GM20431 (cell line): Measurements from ENCODE around the gene METTL25B.

Experiments used
- in situ Hi-C: fragments of 300-500 bp; cut with MseI, MboI; formaldehyde crosslinking; loops from one replicate; pipeline ENCODE4 v1.15.0; 2020; ENCODE audit warnings: low sequenced_read_pairs; ENCODE audit not compliant: unreplicated experiment

The METTL25B gene

DNA sequence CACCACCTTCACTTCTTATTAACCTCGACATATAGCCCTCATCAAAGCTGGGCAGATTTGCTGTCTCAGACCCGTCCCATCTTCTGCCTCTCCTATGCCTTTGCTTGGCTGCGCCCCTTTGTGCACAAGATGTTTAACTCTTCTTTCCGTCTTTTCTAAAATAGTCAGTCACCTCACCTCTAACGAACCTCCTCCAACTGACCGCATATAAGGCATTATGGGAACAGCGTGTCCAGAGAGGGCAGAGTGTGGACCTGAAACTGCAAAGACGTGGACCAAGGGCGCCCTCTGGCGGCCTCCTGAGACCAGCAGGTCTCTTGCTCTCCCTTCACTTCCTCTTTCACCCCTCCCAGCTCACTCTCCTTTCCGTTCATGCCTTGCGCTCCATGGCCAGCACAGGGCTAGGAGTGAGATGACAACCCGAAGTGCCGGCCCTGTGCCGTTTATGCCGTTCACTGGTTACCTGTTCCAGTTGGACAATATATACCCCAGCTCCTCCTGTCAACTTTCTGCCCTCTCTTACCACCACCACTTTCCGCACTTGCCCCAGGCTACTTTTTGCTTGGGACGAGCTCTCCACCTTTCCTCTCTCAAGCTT, 2.5 kb upstream of the METTL25B start:
- in situ Hi-C loops = no loop called here

DNA sequence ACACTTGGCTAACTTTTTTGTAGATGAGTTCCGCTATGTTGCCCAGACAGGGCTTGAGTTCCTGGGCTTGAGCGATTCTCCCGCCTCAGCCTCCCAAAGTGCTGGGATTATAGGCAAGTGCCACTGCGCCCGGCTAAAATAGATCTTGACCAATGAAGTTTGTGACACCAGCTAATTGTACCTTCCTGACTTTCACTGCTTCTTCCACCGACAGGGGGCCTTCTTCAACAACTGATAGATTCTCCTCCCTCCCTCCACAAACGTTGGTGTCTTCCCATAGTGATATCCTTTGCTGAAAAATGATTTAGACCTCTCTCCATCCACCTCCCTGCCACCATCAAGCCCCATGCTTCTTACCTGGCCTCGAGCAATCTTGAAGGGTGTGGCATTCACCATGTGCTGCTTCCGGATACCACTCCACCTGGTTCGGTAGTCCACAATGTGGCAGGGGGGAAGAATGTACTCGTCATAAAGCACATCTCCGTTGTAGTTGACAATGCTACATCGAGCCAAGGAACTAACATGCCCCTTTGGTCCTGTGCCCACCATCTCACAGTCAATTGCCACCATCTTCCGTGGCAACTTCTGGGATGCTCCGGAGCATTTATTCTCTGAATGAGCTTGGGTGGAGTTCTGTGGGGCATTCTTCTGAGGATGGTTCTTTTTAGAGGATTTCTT, 1.6 kb upstream of the METTL25B start:
- in situ Hi-C loops = no loop called here

DNA sequence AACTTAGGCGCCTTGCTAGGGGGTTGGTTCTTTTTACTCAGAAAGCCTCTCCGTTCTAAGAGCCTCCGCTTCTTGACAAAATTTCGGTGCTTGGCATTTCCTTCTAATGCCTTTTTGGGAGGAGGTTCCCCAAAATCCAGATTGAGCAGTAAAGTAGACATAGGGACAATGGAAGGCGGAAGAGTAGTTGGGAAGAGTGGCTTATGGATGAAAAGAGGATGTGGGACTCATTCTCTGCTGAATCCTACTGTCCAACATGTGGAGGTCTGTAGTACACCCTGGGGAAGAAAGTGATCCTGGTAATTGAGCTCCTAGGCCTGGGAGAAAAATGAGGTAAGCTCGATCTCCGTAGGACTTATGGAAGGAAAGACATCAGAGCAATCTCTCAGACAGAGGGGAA, 777 bp upstream of the METTL25B start:
- in situ Hi-C loops = no loop called here

DNA sequence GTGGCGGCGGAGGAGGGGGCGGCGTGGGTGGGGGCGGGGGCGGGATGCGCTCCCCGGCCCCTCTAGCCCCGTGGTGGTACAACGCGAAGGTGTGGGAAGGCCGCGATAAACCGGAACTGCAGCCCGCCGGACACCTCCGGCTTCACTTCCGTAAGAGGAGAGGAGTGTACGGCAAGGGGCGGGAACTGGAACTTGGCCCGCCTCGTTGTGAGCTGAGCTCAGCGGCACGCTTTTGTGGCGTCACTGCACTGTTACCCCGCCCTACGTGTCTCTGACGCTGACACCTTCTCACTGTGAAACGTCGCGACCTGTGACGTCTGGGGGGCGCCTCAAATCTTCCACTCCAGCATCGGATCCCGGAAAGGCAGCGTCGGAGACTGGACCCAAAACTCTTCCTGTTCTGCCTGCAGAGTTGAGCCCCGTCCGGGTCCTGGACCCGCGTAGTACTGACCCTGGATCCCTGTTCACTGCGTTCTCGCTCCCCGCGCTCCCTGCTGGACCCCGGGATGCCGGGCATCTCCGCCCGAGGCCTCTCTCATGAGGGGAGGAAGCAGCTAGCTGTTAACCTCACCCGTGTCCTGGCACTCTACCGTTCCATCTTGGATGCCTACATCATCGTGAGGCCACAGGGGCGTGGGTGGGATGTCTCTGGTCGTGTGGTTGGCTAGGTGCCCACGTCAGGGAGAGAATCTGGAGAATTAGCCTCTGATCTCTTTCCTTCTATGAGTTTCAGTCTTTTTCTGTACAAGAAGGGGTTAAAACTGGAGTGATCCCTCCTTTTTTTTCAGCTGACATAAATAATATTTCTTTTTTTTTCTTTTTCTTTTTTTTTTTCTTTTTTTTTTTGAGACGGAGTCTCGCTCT, 562 bp downstream of the METTL25B start, which contains the start of gene ISG20L2:
Gene ISG20L2 (minus strand): TSS at position 168 of the 864 bp plus-strand sequence. CDS start 1,114 bp downstream, outside the sequence.
- in situ Hi-C loops = no loop called here

DNA sequence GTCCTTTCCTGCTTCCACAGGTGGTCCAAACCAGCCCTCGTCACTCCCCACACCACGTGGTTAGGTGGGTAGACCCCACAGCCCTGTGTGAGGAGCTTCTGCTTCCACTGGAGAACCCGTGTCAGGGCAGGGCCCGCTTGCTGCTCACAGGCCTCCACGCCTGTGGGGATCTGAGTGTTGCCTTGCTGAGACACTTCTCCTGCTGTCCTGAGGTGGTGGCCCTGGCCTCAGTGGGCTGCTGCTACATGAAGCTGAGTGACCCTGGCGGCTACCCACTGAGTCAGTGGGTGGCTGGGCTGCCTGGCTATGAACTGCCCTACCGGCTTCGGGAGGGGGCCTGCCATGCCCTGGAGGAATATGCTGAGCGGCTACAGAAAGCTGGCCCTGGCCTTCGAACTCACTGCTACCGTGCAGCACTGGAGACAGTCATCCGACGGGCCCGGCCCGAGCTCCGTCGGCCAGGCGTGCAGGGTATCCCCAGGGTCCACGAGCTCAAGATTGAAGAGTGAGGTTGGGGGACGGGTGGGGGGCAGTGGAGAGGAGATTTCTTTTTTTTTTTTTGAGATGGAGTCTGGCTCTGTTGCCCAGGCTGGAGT, 5.8 kb downstream of the METTL25B start:
- in situ Hi-C loops = no loop called here

DNA sequence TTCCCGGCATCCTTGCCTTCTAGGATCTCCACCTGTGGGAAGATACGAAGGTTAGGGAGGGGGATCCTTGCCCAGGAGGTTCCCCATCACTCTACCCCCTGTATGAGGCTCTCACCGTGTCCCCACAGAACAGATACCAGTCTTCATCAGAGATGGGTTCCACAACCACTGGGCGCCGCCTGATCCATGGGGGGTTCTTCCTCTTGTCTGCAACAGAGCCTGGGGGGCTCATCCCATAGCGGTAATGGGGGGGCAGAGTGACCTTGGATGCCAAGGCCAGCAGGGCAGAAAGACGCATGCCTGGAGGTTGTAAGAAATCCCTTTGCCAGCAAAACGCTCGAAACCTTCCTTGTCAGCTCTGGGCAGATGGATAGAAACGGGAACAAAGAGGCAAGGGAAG, 10.1 kb downstream of the METTL25B start:
- in situ Hi-C loops = no loop called here

DNA sequence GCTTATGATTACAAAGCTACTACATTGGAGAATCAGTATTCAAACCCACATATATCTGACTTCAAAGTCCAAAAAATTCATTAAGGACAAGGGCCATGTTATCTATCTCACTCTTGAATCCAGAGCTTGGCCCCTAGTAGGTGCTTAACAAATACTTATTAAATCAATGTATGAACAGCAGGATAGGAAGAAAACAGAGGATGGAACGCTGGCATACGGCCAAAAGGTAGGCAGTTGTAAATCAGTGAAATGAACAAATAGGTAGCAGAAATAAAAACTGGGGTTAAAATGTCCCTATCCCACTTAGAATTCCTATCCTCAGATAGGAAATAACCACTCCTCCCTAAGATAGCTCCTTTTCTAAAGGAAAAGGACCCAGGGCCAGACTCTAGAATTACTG, 10.6 kb downstream of the METTL25B start:
- in situ Hi-C loops = no loop called here

DNA sequence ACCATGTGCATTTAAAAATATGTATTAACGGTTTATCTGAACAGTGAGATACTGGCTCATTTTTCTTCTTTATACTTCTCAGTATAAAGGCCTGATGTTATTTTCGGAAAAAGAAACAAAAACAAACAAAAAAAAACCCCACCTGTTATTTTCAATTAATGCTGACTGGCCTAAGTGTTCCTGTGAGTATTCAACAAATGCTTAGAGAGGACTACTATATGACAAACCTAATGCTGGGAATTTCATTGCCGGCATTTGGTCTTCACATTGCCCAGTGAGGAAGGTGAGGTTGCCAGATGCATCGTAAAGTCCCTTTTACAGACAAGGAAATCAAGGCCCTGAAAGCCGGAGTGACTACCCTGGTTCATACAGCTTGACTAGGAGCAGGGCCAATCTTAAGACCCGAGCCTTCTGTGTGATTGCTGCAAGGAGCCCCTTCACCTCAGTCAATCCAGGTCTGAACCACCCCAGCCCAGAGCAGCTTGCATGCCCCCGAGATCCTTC, 12.0 kb downstream of the METTL25B start:
- in situ Hi-C loops = no loop called here

DNA sequence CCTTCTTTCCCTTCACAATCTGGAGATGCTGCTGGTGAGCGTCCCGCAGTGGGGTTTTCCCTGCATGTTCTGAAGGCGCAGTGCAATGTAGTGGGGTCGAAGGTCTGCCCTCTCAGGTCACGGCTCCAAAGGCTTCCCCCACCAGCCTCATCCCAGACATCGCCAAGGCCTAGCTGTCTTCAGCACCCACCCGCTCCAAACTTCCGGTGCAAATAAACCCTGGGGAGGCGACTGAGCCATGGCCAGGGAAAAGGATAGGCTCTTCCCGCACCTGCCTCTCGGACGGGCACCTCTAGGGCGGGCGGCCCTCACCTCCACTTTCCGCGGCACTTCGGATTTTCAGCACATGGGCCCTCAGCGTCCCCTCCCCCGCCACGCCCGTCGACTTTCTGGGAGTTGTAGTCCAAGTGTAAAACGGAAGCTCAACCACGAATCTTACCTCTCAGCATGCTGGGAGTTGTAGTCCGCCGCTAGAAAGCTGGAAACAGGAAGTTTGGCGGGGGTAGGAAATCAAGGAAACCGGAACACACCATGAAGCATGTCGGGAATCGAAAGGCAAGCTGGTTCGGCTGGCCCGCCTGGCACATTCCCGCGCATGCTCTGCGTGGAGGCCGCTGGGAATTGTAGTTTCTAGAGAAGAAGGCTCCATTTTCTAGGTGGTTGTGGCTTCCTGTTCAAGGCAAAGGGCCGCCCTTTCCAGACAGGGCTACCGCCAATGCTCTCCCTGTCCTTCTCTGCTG, 12.6 kb downstream of the METTL25B start, which contains the start of gene MRPL24:
Gene MRPL24 (minus strand): TSS at position 348 of the 740 bp plus-strand sequence. CDS start 2,384 bp downstream, outside the sequence.
- in situ Hi-C loops = no loop called here

DNA sequence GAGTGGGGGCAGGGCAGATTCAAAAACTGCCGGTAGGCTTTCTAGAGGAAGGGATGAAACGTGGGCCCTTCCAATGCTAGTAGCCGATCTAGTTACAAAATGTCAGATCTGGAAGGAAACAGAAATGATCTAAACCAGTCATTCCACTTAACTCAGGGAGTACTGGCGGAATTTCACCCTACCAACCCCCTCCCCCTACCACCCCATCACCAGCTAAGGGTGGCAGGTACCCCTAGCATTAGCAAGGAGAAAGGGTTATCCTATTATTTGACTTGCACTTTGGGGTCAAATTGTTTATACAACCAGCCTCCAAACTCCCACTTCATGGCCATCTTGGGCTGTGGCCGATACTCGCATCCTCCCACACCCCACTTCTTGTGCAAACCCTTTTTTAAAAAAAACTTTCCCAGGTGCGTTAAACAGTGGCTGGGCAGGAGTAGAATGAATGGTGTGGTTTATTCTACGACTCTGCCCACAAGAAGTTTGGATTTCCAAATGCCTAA, 13.3 kb downstream of the METTL25B start:
- in situ Hi-C loops = no loop called here

DNA sequence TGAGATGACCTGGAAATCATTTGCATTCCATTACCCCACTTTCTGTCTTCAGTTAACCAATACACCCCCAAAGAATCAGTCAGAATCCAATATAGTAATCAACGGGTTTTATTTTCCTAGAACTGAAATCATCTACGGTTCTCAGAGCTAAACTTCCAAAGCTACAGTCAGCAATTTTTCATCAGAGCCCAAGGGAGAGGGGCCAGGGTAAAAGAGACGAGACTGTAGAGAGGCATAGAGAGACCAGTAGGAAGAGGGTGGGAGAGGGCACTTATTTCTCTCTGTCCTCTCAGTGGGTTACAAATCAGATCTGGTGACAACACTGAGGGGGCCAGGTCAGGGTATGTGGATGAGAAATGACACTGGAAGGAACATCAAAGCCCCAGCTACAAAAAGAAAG, 13.7 kb downstream of the METTL25B start:
- in situ Hi-C loops = no loop called here

DNA sequence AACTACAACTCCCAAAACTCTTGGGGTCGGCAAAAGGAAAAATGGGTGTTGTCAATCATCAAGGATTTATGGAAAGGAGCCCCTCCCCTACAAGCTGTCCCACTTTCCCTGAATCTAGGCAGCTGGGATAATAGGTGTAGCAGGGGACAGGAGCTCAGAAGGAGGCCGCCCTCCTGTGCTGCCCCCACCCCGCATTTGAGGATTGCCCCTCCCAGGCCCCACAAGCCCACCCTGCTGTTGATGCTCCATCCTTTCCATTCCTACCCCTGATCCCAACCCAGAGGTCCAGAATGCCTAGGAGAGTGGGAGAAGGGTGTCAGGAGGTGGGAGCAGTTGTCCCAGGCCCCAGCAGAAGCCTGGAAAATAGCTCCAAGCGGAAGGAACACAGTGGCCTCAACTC, 14.5 kb downstream of the METTL25B start:
- in situ Hi-C loops = no loop called here

DNA sequence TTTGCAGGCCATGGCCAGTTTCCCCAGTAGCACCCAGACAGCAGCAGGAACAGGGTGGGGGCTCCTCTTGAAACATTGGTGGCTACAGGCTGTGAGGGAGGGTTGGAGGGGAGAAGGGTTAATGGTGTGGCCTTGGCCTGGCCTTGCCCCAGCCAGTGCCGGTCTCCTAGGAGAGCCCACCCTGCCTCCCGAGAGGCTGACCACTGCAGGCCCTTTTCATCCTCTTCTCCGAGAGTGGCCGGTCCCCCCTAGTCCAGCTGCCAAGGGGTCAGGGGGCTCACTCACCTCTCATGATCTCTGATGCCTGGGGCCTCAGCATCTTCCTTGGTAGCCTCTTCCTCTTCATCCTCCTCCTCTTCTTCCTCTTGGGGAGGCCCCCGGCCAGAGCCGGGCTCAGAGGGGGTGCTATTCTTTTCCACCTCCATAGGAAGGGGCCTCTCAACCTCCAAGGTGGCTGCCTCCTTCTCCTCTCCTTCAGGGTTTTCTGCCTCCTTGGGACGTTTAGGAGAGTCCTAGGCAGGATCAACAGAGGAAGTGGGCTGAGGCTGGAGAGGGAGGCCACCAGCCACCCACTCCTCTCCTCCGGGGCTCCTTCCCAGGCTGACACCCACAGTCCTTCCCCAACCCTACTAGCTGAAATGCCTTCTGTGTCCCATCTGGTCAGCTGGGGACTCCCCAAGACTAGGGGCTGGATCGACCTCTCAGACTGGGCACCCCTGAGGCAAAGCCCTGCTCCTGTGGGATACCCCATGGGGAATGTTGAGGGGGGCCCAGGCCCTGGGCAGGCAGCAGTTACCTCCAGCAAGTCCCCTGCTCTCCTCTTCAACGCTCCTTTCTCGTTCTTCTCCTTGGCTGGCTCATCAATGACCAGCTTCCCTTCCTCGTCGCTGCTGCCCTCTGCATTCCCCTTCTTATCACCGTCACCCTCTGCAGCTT, 15.4 kb downstream of the METTL25B start:
- in situ Hi-C loops = no loop called here

DNA sequence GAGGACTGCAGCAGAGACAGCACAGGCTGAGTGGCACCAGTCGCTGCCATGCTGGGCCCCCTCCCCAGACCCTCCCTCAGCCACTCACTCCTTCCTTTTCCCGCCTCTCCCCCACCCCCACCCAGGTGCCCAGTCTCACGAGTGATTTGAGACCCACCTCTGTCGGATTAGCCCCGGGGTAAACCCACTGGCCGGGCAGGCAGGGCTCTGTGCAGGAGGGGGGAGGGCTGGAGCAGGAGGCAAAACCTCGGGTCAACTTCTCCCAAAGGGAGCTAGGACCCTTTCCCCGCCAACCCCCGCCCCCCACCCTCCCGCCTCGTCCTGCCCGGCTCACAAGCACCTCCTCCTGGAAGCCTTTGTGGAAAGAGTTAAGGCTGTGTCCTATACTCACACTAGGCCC, 16.1 kb downstream of the METTL25B start:
- in situ Hi-C loops = no loop called here

DNA sequence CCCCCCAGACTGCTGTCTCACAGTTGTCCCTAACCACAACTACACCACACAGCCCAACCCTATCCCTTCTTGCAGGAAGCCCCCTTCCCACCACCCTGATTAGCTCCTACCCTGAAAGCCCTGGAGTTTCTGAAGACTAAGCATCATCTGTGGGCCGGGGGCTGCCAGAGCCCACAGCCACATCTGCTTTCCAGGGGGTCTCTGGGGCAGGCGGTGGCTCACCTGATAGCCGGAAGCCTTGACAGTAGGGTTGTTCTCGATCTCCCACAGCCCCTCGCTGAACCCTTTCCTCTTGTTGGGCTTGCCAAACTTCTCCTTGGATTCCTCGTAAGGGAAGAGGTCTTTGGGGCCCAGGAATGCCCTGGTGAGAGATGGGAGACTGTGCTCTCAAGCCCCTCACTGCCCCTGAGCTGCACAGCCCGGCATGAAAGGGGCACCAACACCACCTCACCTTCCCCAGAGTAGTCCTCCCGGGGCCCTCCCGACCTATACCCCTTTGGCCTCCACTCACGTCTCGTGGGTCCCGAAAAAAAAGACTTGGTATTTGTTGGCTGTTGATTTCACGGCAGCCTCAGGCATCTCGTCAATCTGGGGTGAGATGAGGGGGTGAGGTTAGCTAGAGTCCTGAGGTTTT, 16.6 kb downstream of the METTL25B start:
- in situ Hi-C loops = no loop called here

DNA sequence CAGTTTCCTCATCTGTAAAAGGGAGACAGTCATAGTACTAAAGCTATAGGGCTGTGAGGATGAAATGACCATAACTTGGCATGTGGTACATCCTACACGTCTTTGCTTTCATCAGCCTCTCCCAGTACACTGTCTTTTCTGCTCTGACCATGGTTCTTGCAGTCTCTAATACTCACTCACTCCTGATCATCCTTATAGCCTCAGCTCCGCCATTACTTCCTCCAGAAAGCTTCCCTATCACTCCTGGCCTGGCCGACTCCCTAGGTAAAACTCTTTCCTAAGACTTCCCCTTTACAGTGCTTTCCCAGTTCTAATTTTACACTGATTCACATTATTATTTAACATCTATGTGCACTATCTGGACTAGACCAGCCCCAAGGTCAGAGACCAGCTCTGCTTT, 17.6 kb downstream of the METTL25B start:
- in situ Hi-C loops = no loop called here

DNA sequence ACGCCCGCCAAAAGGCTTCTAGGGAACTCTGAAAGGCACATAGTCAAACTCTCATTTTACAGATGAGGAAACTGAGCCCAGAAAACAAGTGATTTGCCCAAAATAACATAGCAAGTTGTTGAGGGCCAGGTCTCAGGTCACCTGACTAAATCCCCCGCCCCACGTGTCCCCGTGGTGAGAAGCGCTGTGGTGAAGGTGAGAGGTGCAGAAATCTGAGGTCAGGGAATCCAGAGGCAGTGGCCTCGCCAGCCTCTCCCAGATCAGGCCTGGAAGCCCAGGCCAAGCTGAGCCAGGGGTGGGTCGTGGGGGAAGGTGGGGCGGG, 18.1 kb downstream of the METTL25B start:
- in situ Hi-C loops = no loop called here
